KOPT-K1 (cell line): ENCODE results near the gene GANC.

ENCODE experiments used
- H3K27ac ChIP-seq: fragments of 200-600 bp; sonication (generic); 2 replicates; pipeline ENCODE4 v1.5.1; 2016; ENCODE audit warnings: antibody characterized with exemption, mild to moderate bottlenecking, low read depth, low read length; ENCODE audit not compliant: poor library complexity, severe bottlenecking
- H3K36me3 ChIP-seq: fragments of 200-600 bp; sonication (generic); 2 replicates; pipeline ENCODE4 v1.5.1; 2017; ENCODE audit warnings: antibody characterized with exemption, mild to moderate bottlenecking, low read length, moderate library complexity; ENCODE audit not compliant: insufficient read depth
- H3K9me3 ChIP-seq: fragments of 200-600 bp; sonication (generic); 2 replicates; pipeline ENCODE4 v1.5.1; 2017; ENCODE audit warnings: antibody characterized with exemption, low read length, mild to moderate bottlenecking; ENCODE audit not compliant: insufficient read depth, poor library complexity, severe bottlenecking

The GANC gene

GRCh38 chr15:42401544-42402454, 128.8 kb downstream of the GANC start:
- Histone ChIP-seq H3K36me3 (no peaks in the 10 kb centered on the region), H3K27ac (peak overlapping the region; percentile 68), H3K9me3 (no peaks in the 10 kb centered on the region)

- no peaks in the 10 kb centered on the region for H3K36me3 ChIP-seq
- peak overlapping the region; percentile 68 for H3K27ac ChIP-seq
- H3K9me3 ChIP-seq: no peaks in the 10 kb centered on the region
Measured at GRCh38 chr15:42402455-42403205, 129.6 kb downstream of the GANC start.

DNA sequence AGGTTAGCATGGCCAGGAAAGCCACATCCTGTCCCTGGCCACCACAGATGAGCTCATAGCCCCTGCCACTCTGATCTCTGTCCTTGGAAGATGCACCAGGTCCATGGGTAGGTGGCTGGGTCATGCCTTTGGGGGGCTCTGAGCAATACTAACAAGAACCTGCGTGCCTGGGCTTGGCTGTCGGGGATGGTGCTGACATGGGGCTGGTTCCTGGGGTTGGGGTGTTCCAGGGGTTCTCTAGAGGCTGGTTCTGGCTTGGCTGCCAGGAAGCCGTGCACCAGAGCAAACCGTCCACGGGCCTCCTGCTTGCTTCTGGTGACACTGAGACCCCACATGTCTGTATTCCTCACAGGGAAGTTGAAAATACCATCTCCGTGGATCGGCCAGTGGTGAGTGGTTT, 130.4 kb downstream of the GANC start:
- Histone ChIP-seq H3K27ac (no peak overlapping the region), H3K9me3 (no peaks in the 10 kb centered on the region), H3K36me3 (no peaks in the 10 kb centered on the region)

DNA sequence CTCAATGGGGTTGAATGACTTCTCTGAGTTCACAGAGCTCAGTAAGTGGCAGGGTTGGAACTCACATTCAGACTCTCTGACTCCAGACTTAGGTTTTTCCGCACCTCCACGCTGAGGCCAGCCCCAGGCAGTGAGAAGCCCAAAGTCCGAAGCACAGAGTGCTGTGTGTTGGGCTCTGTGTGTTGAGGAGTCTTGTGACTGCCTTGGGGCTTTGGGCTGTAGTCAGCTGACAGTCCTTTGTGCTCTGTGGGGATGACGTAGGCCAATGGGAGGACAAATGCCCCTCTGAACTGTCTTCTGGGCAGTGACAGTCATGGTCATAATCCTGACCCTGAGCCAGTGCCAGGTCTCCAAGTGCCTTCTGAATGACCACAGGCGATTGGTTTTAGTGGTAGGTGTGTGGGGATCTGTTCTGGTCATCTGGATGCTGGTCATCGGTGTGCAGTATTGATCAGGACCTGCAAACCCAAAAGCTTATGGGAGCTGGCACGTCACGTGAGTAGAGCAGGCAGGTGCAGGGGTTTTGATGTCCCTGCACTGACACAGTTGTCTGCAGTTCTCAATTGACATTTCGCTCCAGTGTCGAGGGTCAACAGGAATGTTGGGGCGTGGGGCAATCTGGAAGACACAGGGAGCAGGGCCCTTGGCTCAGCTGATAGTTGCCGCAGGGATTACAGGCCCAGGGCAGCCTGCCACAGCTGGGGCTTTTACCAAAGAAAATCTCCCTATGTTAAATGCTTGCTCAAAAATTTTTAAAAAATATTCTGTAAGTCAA, 131.6 kb downstream of the GANC start:
- Histone ChIP-seq H3K36me3 (no peaks in the 10 kb centered on the region), H3K9me3 (no peaks in the 10 kb centered on the region), H3K27ac (no peak overlapping the region)

- Histone ChIP-seq H3K27ac (no peak overlapping the region), H3K9me3 (no peaks in the 10 kb centered on the region), H3K36me3 (no peaks in the 10 kb centered on the region; the same call in 1 of the 2 replicates)
Measured at GRCh38 chr15:42405863-42406482, 133.0 kb downstream of the GANC start.
